GM18526 (cell line): ENCODE data around the gene UEVLD.

ENCODE experiments used
- POLR2A ChIP-seq: IDR thresholded peaks from 3 replicates; pipeline ENCODE4 v1.6.1; 2011; ENCODE audit not compliant: insufficient read length; ENCODE audit errors: extremely low read depth

Gene UEVLD

DNA sequence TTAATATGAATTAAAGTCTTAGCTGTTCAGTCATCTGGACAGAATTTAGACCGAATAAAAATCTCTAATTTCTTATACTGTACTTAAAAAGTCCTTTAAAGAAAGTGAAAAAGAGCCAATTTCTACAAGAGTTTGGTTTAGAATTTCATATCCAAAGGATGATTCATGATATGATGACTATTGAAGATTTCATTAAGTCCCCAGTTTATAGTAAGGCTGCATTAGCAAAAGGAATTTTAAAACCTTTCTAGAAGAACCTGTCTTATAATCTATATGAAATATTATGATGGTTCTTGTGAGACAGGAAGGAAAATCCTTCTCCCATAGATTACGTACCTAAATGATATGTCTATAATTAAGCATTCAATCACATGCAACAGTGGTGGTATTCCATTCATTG lies 96.6 kb downstream of the UEVLD start:
- no peak for TF ChIP-seq POLR2A

DNA sequence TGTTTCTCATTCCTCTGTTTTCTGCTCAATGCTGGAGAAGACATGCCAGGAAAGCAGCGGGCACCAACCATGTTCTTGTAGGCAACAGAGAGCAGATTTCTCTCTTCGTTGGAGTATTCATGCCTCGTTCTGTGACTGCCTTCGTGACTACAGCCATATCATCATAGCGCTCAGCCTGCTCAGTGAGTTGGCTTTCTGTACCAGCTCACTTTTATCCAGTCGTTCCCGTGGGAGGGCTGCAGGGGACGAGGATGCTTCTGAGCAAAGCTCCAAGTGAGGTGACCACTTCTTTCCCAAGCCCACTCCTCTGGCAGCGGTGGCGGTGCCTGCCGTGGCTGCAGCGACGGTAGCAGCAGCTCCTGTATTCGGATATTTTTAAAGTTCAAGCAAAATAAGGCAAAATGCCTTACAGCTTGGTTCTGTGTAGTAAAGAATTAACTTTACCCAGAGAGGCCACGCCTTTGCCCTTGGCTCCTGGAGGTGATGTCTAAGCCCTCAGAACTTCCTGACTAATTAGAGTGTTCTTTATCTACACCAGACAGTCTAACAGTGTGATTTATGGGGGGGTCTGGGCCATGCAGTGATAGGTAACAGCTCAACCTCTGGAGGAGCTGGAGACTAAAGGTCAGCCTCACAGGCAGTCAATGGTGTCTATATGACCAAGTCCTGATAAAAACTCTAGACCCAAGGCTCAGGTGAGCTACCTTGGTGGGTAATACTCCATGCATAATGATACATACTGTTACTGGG lies 97.6 kb downstream of the UEVLD start:
- no peak for TF ChIP-seq POLR2A

- TF ChIP-seq POLR2A, result no peak
Measured at GRCh38 chr11:18490319-18490718, 98.2 kb downstream of the UEVLD start.

- TF ChIP-seq POLR2A, result no peak
Measured at GRCh38 chr11:18485913-18486528, 102.5 kb downstream of the UEVLD start.
